Osteoblast (primary cell): ENCODE results near the gene ARL6IP4. TPM values are rescaled to one million over a fixed set of nuclear protein-coding genes. Genes with fewer than 3 reads are reported as not detected.

Source experiments
- DNase-seq: peaks from one replicate; pipeline ENCODE4 v3.0.0; 2011; ENCODE audit warnings: low spot score, mixed read lengths; ENCODE audit not compliant: insufficient read length; ENCODE audit errors: missing footprints
- H2AFZ ChIP-seq: 2 replicates; pipeline ENCODE4 v1.6.0; 2011; ENCODE audit warnings: mild to moderate bottlenecking, low read length
- H3K27ac ChIP-seq: 2 replicates; pipeline ENCODE4 v1.5.1; 2011; ENCODE audit warnings: mild to moderate bottlenecking, low read depth, low read length, moderate library complexity
- H3K27me3 ChIP-seq: 2 replicates; pipeline ENCODE4 v1.6.0; 2012; ENCODE audit warnings: mild to moderate bottlenecking, control low read depth, inconsistent platforms, low read length, moderate library complexity; ENCODE audit not compliant: insufficient read depth
- H3K36me3 ChIP-seq: 2 replicates; pipeline ENCODE4 v1.5.1; 2011; ENCODE audit warnings: mild to moderate bottlenecking, low read length, control low read depth, moderate library complexity; ENCODE audit not compliant: insufficient read depth
- H3K4me1 ChIP-seq: 2 replicates; pipeline ENCODE4 v1.5.1; 2011; ENCODE audit warnings: mild to moderate bottlenecking, low read length, control low read depth, moderate library complexity; ENCODE audit not compliant: insufficient read depth
- H3K4me2 ChIP-seq: 2 replicates; pipeline ENCODE4 v1.6.0; 2011; ENCODE audit warnings: mild to moderate bottlenecking, low read length; ENCODE audit not compliant: insufficient read depth
- H3K4me3 ChIP-seq: fragments of 200-600 bp; sonication (generic); 3 replicates; pipeline ENCODE4 v1.5.1; 2012; ENCODE audit warnings: mild to moderate bottlenecking, low read length, inconsistent platforms; ENCODE audit not compliant: insufficient read depth
- H3K79me2 ChIP-seq: 2 replicates; pipeline ENCODE4 v1.6.0; 2012; ENCODE audit warnings: mild to moderate bottlenecking, low read length, control low read depth, inconsistent platforms; ENCODE audit not compliant: insufficient read depth
- H3K9me3 ChIP-seq: 2 replicates; pipeline ENCODE4 v1.5.1; 2011; ENCODE audit warnings: low read depth, low read length, control low read depth
- H4K20me1 ChIP-seq: 2 replicates; pipeline ENCODE4 v1.6.0; 2012; ENCODE audit warnings: mild to moderate bottlenecking, low read length, control low read depth; ENCODE audit not compliant: insufficient read depth
- total RNA-seq: library from RNA; depleted of rRNA; stranded (reverse); fragments of >200 nt; gene quantifications from 2 replicates; pipeline ENCODE4 v1.2.3, GENCODE V29; 2012
- TF ChIP-seq, protein P1 (sequence below): IDR thresholded peaks from 2 replicates; pipeline ENCODE4 v1.5.1; 2011; ENCODE audit warnings: mild to moderate bottlenecking, low read depth, low read length, moderate library complexity; ENCODE audit errors: extremely low read depth

The ARL6IP4 gene
- total RNA-seq: 117 and 118 TPM in 2 replicates

DNA sequence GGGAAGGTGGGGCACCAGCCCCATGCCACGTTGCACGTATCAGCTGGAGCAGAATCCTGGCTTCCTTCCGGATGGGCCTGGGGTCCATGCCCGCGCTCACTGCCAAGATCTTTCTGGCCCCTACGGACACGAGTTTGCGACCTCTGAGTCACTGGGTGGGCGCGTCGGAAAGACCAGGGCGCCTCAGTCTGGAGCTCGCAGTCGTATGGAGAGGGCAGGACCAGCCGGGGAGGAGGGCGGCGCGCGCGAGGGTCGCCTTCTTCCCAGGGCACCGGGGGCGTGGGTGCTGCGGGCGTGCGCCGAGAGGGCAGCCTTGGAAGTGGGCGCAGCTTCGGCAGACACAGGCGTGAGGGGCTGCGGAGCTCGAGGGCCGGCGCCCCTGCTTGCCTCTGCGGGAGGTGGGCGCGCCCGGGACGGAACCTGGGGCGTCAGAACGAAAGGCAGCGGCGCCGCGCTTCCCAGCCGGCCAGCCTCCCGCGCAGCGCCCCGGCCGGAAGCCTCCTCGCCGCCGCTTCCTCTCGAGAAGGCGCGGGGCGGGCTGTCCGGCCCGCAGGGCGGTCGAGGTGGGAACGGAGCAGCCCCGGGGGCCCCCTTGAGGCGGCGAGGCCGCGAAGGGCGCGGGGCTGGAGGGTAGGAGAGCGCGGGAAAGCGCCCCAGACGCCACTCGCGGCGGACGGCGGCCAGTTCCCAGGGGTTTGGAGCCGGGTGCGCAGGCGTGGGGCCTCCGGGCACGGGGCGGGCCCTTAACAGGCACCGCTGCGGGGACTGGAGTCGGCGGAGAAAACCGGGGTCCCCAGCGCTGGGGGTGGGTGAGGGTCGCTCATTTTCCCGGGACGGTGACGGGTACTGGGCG lies at the start of gene ARL6IP4:
TSS of gene ARL6IP4 (plus strand) at position 499 of the 853 bp plus-strand sequence. CDS start 459 bp downstream, outside the sequence.
- TF ChIP-seq, protein P1, sequence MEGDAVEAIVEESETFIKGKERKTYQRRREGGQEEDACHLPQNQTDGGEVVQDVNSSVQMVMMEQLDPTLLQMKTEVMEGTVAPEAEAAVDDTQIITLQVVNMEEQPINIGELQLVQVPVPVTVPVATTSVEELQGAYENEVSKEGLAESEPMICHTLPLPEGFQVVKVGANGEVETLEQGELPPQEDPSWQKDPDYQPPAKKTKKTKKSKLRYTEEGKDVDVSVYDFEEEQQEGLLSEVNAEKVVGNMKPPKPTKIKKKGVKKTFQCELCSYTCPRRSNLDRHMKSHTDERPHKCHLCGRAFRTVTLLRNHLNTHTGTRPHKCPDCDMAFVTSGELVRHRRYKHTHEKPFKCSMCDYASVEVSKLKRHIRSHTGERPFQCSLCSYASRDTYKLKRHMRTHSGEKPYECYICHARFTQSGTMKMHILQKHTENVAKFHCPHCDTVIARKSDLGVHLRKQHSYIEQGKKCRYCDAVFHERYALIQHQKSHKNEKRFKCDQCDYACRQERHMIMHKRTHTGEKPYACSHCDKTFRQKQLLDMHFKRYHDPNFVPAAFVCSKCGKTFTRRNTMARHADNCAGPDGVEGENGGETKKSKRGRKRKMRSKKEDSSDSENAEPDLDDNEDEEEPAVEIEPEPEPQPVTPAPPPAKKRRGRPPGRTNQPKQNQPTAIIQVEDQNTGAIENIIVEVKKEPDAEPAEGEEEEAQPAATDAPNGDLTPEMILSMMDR: no peak
- peaks cover 55% of the 10 kb centered on the region for H3K4me1 ChIP-seq
- H4K20me1 ChIP-seq: peaks cover 19% of the 10 kb centered on the region
- H3K27me3 ChIP-seq: no peaks in the 10 kb centered on the region
- peak within 1 kb of the TSS; percentile 95 for H3K4me2 ChIP-seq
- H3K79me2 ChIP-seq: peaks cover 77% of the 10 kb centered on the region
- H3K27ac ChIP-seq: peak within 1 kb of the TSS; percentile 41
- H3K4me3 ChIP-seq: peak within 1 kb of the TSS; percentile 86
- DNase-seq: peak; percentile 98
- H2AFZ ChIP-seq: peak within 1 kb of the TSS; percentile 76
- H3K9me3 ChIP-seq: no peaks in the 10 kb centered on the region
- H3K36me3 ChIP-seq: peaks cover 15% of the 10 kb centered on the region

DNA sequence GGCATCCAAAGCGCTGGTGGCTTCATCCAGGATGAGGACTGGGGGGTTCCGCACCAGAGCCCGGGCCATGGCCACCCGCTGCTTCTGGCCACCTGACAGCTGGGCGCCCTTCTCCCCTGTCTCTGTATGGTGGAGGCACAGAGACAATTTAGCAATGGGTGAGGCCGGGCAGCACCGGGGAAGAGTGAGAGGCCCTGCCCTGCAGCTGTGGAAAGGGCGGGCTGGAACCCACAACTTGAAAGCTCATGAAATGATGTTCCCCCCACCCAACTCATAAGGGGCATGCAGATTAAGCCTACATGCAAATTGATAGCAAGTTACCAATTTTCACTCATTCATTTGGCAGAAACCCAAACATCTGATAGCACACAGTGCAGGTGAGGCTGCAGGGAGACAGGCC lies 48.3 kb upstream of the ARL6IP4 start:
- no peak overlapping the region for H2AFZ ChIP-seq
- H3K27ac ChIP-seq: no peak overlapping the region
- H3K79me2 ChIP-seq: no peaks in the 10 kb centered on the region
- no peak overlapping the region for H3K4me2 ChIP-seq
- peaks cover 12% of the 10 kb centered on the region for H3K36me3 ChIP-seq
- H3K4me1 ChIP-seq: no peaks in the 10 kb centered on the region
- no peak overlapping the region for H3K4me3 ChIP-seq
- no peaks in the 10 kb centered on the region for H4K20me1 ChIP-seq
- no peaks in the 10 kb centered on the region for H3K27me3 ChIP-seq
- TF ChIP-seq, protein P1: no peak
- H3K9me3 ChIP-seq: no peaks in the 10 kb centered on the region
- no peak for DNase-seq

DNA sequence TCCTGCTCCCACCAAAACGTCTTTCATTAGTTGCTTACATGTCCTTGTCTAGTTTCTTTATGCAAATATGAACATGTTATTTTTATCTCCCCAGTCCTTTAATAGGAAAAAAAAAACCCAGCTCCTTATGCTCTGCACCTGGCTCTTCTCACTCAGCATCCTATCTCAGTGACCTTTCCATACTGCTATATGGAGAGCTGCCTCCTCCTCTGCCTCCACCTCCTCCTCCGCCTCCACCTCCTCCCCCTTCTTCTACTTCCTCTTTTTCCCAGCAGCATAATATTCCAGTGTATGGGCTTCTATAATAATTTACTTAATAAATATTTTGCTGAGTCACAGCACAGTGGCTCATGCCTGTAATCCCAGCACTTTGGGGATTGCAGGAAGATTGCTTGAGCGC lies 45.8 kb upstream of the ARL6IP4 start:
- Histone ChIP-seq H2AFZ (no peak overlapping the region), H3K4me3 (no peak overlapping the region), H4K20me1 (no peaks in the 10 kb centered on the region), H3K27me3 (no peaks in the 10 kb centered on the region), H3K27ac (no peak overlapping the region), H3K36me3 (peaks cover 17% of the 10 kb centered on the region), H3K4me2 (no peak overlapping the region), H3K9me3 (no peaks in the 10 kb centered on the region), H3K79me2 (no peaks in the 10 kb centered on the region), H3K4me1 (no peaks in the 10 kb centered on the region)
- DNase-seq: no peak
- TF ChIP-seq, protein P1: no peak

DNA sequence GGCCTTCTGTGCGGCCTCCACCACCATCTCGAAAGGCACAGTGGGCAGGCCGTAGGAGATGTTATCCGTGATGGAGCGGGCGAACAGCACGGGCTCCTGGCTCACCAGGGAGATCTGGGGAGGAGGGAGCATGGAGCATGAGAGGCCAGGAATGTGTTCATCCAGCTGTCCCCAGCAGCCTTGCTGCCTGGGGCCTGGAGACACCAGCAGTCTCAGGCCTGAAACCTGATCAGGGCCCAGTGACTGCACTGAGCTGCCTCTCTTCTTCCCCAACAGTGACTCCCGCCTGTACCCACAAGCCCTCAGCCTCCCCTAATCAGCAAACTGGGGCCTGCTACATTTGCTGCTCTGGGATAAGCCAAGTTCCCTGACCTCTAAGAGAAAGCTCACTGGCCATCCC lies 45.2 kb upstream of the ARL6IP4 start:
- Histone ChIP-seq H2AFZ (no peak overlapping the region), H3K27me3 (no peaks in the 10 kb centered on the region), H3K9me3 (no peaks in the 10 kb centered on the region), H3K36me3 (peaks cover 20% of the 10 kb centered on the region), H3K4me2 (no peak overlapping the region), H3K27ac (no peak overlapping the region), H4K20me1 (no peaks in the 10 kb centered on the region), H3K79me2 (no peaks in the 10 kb centered on the region), H3K4me3 (no peak overlapping the region), H3K4me1 (no peaks in the 10 kb centered on the region)
- TF ChIP-seq, protein P1: no peak
- no peak for DNase-seq
